GM21786 (cell line): ENCODE data around the gene CT45A2.
"Not testable (repeated sequence)": the region's sequence is repeated elsewhere in the genome, so short reads cannot be mapped to it uniquely, and the experiment has no call there.

Experiments used
- ATAC-seq: cut with Tn5 transposase; IDR thresholded peaks from one replicate; pipeline ENCODE4 v1.9.1; 2021; ENCODE audit not compliant: unreplicated experiment

The CT45A2 gene, protein sequence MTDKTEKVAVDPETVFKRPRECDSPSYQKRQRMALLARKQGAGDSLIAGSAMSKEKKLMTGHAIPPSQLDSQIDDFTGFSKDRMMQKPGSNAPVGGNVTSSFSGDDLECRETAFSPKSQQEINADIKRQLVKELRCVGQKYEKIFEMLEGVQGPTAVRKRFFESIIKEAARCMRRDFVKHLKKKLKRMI

DNA sequence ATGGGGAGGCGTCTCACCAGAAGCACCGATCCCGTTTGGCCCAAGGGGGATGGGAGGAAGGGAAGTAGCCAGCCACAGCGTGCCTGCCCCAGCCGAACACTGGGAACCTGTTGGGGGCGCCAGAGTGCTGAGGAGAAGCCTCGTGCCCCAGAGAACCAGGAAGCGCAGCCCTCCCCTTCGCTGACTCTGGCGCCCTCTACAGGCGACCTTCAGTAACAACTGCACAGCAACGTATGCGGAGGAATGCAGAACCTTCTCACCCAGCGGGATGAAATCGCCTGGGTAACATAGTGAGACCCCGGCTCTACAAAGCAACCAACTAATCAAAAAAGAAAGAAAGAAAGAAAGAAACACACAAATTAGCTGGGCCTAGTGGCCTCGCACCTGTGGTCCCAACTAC lies at the start of gene CT45A2:
Gene CT45A2 (minus strand): TSS at position 101 of the 400 bp plus-strand sequence. CDS start 3,747 bp downstream, outside the sequence.
- not testable (repeated sequence) for ATAC-seq

DNA sequence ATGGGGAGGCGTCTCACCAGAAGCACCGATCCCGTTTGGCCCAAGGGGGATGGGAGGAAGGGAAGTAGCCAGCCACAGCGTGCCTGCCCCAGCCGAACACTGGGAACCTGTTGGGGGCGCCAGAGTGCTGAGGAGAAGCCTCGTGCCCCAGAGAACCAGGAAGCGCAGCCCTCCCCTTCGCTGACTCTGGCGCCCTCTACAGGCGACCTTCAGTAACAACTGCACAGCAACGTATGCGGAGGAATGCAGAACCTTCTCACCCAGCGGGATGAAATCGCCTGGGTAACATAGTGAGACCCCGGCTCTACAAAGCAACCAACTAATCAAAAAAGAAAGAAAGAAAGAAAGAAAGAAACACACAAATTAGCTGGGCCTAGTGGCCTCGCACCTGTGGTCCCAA lies 34.6 kb upstream of the CT45A2 start, which contains the start of gene CT45A8:
Gene CT45A8 (minus strand): TSS at position 101 of the 400 bp plus-strand sequence. CDS start 3,755 bp downstream, outside the sequence.
- not testable (repeated sequence) for ATAC-seq

DNA sequence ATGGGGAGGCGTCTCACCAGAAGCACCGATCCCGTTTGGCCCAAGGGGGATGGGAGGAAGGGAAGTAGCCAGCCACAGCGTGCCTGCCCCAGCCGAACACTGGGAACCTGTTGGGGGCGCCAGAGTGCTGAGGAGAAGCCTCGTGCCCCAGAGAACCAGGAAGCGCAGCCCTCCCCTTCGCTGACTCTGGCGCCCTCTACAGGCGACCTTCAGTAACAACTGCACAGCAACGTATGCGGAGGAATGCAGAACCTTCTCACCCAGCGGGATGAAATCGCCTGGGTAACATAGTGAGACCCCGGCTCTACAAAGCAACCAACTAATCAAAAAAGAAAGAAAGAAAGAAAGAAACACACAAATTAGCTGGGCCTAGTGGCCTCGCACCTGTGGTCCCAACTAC lies 17.4 kb upstream of the CT45A2 start, which contains the start of gene CT45A7:
Gene CT45A7 (minus strand): TSS at position 101 of the 400 bp plus-strand sequence. CDS start 3,747 bp downstream, outside the sequence.
- not testable (repeated sequence) for ATAC-seq

DNA sequence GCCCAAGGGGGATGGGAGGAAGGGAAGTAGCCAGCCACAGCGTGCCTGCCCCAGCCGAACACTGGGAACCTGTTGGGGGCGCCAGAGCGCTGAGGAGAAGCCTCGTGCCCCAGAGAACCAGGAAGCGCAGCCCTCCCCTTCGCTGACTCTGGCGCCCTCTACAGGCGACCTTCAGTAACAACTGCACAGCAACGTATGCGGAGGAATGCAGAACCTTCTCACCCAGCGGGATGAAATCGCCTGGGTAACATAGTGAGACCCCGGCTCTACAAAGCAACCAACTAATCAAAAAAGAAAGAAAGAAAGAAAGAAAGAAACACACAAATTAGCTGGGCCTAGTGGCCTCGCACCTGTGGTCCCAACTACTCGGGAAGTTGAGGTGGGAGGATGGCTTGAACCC lies 17.1 kb downstream of the CT45A2 start, which contains the start of gene CT45A6:
Gene CT45A6 (minus strand): TSS at position 101 of the 400 bp plus-strand sequence. CDS start 3,794 bp downstream, outside the sequence.
- not testable (repeated sequence) for ATAC-seq

DNA sequence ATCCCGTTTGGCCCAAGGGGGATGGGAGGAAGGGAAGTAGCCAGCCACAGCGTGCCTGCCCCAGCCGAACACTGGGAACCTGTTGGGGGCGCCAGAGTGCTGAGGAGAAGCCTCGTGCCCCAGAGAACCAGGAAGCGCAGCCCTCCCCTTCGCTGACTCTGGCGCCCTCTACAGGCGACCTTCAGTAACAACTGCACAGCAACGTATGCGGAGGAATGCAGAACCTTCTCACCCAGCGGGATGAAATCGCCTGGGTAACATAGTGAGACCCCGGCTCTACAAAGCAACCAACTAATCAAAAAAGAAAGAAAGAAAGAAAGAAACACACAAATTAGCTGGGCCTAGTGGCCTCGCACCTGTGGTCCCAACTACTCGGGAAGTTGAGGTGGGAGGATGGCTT lies 34.4 kb downstream of the CT45A2 start, which contains the start of gene CT45A5:
Gene CT45A5 (minus strand): TSS at position 101 of the 400 bp plus-strand sequence. CDS start 3,774 bp downstream, outside the sequence.
- ATAC-seq = not testable (repeated sequence)

DNA sequence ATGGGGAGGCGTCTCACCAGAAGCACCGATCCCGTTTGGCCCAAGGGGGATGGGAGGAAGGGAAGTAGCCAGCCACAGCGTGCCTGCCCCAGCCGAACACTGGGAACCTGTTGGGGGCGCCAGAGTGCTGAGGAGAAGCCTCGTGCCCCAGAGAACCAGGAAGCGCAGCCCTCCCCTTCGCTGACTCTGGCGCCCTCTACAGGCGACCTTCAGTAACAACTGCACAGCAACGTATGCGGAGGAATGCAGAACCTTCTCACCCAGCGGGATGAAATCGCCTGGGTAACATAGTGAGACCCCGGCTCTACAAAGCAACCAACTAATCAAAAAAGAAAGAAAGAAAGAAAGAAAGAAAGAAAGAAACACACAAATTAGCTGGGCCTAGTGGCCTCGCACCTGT lies 51.7 kb downstream of the CT45A2 start, which contains the start of gene CT45A3:
Gene CT45A3 (minus strand): TSS at position 101 of the 400 bp plus-strand sequence. CDS start 3,747 bp downstream, outside the sequence.
- not testable (repeated sequence) for ATAC-seq
